Kidney epithelial cell (primary cell): ENCODE results near the gene GPR27. TPM values are rescaled to one million over a fixed set of nuclear protein-coding genes. Genes with fewer than 3 reads are reported as not detected.

Source experiments
- DNase-seq: peaks from one replicate; pipeline ENCODE4 v3.0.0-alpha.2; 2010; ENCODE audit warnings: low read depth
- H3K27me3 ChIP-seq: 2 replicates; pipeline ENCODE4 v1.6.0; 2011; ENCODE audit warnings: low read length; ENCODE audit not compliant: control insufficient read depth, insufficient read depth
- H3K36me3 ChIP-seq: 2 replicates; pipeline ENCODE4 v1.5.1; 2011; ENCODE audit warnings: low read length; ENCODE audit not compliant: control insufficient read depth, insufficient read depth
- H3K4me3 ChIP-seq: 2 replicates; pipeline ENCODE4 v1.5.1; 2011; ENCODE audit warnings: low read depth, mild to moderate bottlenecking, control low read depth, low read length
- CTCF ChIP-seq: IDR thresholded peaks from 2 replicates; pipeline ENCODE4 v1.5.1; 2011; ENCODE audit warnings: mild to moderate bottlenecking, moderate library complexity, low read length, control low read depth, inconsistent platforms; ENCODE audit not compliant: insufficient read depth, poor library complexity, severe bottlenecking
- total RNA-seq: library from RNA; depleted of rRNA; stranded (reverse); fragments of >200 nt; gene quantifications from 2 replicates; pipeline ENCODE4 v1.2.3, GENCODE V29; 2015

GPR27 gene
- total RNA-seq, 1 donor from 2014 or later = 8.9 TPM

GRCh38 chr3:71801986-71802385 is 48.3 kb downstream of the GPR27 start:
- H3K36me3 ChIP-seq = no peaks in the 10 kb centered on the region
- no peak for DNase-seq
- peaks cover 4% of the 10 kb centered on the region for H3K27me3 ChIP-seq
- H3K4me3 ChIP-seq = no peak overlapping the region
- TF ChIP-seq CTCF = no peak

GRCh38 chr3:71803248-71803647 is 49.6 kb downstream of the GPR27 start:
- DNase-seq = no peak
- TF ChIP-seq CTCF = no peak
- H3K4me3 ChIP-seq = no peak overlapping the region
- H3K27me3 ChIP-seq = peaks cover 4% of the 10 kb centered on the region
- no peaks in the 10 kb centered on the region for H3K36me3 ChIP-seq

GRCh38 chr3:71805199-71805598 is 51.5 kb downstream of the GPR27 start:
- Histone ChIP-seq H3K4me3 (no peak overlapping the region), H3K27me3 (no peaks in the 10 kb centered on the region), H3K36me3 (no peaks in the 10 kb centered on the region)
- no peak for DNase-seq
- no peak for TF ChIP-seq CTCF

DNA sequence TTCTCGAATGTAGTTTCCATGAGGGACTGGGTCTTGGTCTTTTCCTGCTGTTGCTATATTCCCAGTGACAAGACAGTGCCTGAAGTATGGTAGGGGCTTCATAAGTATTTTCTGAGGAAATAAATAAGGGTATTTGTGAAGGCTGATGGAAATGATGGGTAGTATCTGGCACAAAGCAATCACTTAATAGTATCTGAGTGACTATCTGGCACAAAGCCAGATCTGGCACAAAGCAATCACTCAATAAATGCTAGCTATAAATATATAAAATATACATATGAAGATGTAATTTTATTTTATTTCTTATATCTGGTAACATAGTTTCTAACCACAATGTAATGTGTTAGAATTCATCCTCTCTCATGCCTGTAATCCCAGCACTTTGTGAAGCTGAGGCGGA is 52.0 kb downstream of the GPR27 start:
- TF ChIP-seq CTCF = no peak
- no peaks in the 10 kb centered on the region for H3K27me3 ChIP-seq
- H3K36me3 ChIP-seq = no peaks in the 10 kb centered on the region
- DNase-seq = no peak
- no peak overlapping the region for H3K4me3 ChIP-seq

Other genes with a start within 250 kb of the GPR27 start
- 71.3 and 75.0 TPM in 2 replicates for gene FOXP1, start 170.1 kb upstream of the GPR27 start, total RNA-seq
- 8.7 and 9.1 TPM in 2 replicates for gene EIF4E3, start 28.5 kb upstream of the GPR27 start, total RNA-seq
- gene PROK2, start 31.3 kb downstream of the GPR27 start, total RNA-seq = not detected in 2 replicates